HEK293 (cell line): Measurements from ENCODE around the gene MBD5.

Experiments
- CTCF ChIP-seq: fragments of 450-650 bp; formaldehyde crosslinking; IDR thresholded peaks from 2 replicates; pipeline ENCODE4 v1.5.1; 2016; ENCODE audit warnings: missing biosample characterization, missing genetic modification characterization
- OSR2 ChIP-seq: fragments of 450-650 bp; formaldehyde crosslinking; IDR thresholded peaks from 2 replicates; pipeline ENCODE4 v1.5.1; 2016; ENCODE audit warnings: missing biosample characterization, missing genetic modification characterization
- ZBTB1 ChIP-seq: fragments of 450-650 bp; formaldehyde crosslinking; IDR thresholded peaks from 2 replicates; pipeline ENCODE4 v1.5.1; 2016; ENCODE audit warnings: missing biosample characterization, missing genetic modification characterization
- ZNF292 ChIP-seq: fragments of 450-650 bp; formaldehyde crosslinking; IDR thresholded peaks from 2 replicates; pipeline ENCODE4 v1.5.1; 2016; ENCODE audit warnings: low read depth, missing biosample characterization, missing genetic modification characterization, borderline replicate concordance
- ZNF558 ChIP-seq: fragments of 450-650 bp; formaldehyde crosslinking; IDR thresholded peaks from 2 replicates; pipeline ENCODE4 v1.5.1; 2016; ENCODE audit warnings: missing biosample characterization, missing genetic modification characterization

DNA sequence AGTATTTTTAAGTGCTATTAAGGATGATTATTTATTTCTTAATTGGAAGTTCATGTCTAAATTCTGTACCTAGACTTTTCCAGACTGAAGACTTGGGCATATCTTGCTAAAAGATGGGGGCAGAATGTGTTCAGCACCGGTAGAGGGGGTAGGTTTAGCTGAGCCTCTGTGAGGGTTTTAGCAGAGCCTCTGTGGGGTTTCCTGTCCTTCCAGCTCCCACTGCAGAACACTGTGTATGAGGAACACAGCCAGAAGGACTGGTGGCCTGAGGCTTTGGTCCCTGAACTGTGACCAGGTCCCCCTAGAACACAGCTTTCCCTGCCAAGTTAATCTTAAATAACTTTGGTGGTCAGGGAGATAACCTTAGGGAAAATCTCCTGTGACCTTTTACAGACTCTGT, 500.3 kb downstream of the MBD5 start:
- TF ChIP-seq ZNF558 (tag by site-specific recombination) (no peak), ZBTB1 (no peak), OSR2 (tag by site-specific recombination) (no peak), ZNF292 (no peak), CTCF (tag by site-specific recombination) (no peak)
